Measurements from ENCODE around the gene CUTA. TPM values are rescaled to one million over a fixed set of nuclear protein-coding genes. Genes with fewer than 3 reads are reported as not detected.

CUTA gene
- total and polyA plus RNA-seq, 2 of the 13 experiments (the other 11 are each of a cell fraction or from before 2014, with no cell fraction given): 170 to 180 TPM

GRCh38 chr6:33410711-33411631 is 6.9 kb downstream of the CUTA start, which contains the start of gene PHF1 (continued):
- no peak for TF ChIP-seq MTF2 (CRISPR knock-in tag; IDR thresholded peaks at IDR 0.05; ENCODE audit: borderline replicate concordance)
- no peak for TF ChIP-seq TBL1XR1 (IDR thresholded peaks at IDR 0.05; ENCODE audit: borderline replicate concordance, low read length, partially characterized antibody)
- TF ChIP-seq SMARCE1 (IDR thresholded peaks at IDR 0.05; ENCODE audit: borderline replicate concordance): no peak
- TF ChIP-seq ZHX2 (IDR thresholded peaks at IDR 0.05; ENCODE audit: low read depth): no peak
- TF ChIP-seq ZHX2 (CRISPR knock-in tag; IDR thresholded peaks at IDR 0.05; ENCODE audit: borderline replicate concordance): no peak
- peak; percentile 55; the same call in 1 of the 2 replicates for TF ChIP-seq ZNF274 (CRISPR knock-in tag; IDR thresholded peaks at IDR 0.05)
- TF ChIP-seq ZNF891 (CRISPR knock-in tag; IDR thresholded peaks at IDR 0.05): no peak; the same call in 1 of the 2 replicates
- TF ChIP-seq, protein P1, sequence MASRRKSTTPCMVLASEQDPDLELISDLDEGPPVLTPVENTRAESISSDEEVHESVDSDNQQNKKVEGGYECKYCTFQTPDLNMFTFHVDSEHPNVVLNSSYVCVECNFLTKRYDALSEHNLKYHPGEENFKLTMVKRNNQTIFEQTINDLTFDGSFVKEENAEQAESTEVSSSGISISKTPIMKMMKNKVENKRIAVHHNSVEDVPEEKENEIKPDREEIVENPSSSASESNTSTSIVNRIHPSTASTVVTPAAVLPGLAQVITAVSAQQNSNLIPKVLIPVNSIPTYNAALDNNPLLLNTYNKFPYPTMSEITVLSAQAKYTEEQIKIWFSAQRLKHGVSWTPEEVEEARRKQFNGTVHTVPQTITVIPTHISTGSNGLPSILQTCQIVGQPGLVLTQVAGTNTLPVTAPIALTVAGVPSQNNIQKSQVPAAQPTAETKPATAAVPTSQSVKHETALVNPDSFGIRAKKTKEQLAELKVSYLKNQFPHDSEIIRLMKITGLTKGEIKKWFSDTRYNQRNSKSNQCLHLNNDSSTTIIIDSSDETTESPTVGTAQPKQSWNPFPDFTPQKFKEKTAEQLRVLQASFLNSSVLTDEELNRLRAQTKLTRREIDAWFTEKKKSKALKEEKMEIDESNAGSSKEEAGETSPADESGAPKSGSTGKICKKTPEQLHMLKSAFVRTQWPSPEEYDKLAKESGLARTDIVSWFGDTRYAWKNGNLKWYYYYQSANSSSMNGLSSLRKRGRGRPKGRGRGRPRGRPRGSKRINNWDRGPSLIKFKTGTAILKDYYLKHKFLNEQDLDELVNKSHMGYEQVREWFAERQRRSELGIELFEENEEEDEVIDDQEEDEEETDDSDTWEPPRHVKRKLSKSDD (CRISPR knock-in tag; IDR thresholded peaks at IDR 0.05; ENCODE audit: low read depth): no peak
- TF ChIP-seq CENPT (CRISPR knock-in tag; IDR thresholded peaks at IDR 0.05; ENCODE audit: low read depth): no peak
- no peak for TF ChIP-seq NFRKB (IDR thresholded peaks at IDR 0.05)
- TF ChIP-seq ZKSCAN1 (IDR thresholded peaks at IDR 0.05; ENCODE audit: low read length): no peak
- no peak; the same call in 1 of the 2 replicates for TF ChIP-seq GMEB1 (CRISPR knock-in tag; IDR thresholded peaks at IDR 0.05; ENCODE audit: borderline replicate concordance)
- no peak for TF ChIP-seq TBX3 (IDR thresholded peaks at IDR 0.05; ENCODE audit: borderline replicate concordance)
- TF ChIP-seq U2AF1 (optimal IDR thresholded peaks at IDR 0.05; ENCODE audit: low read depth, low read length): no peak

Measured in HepG2 (cell line).